OCI-LY1 (cell line): ENCODE results near the gene KRTAP1-1.

Source experiments
- H2AFZ ChIP-seq: fragments of 200-600 bp; sonication (generic), shearing (Covaris generic); 2 replicates; pipeline ENCODE4 v1.6.0; 2014; ENCODE audit warnings: antibody characterized with exemption, mild to moderate bottlenecking, low read length
- H3F3A ChIP-seq: fragments of 200-600 bp; sonication (generic), shearing (Covaris generic); 2 replicates; pipeline ENCODE4 v1.6.0; 2014; ENCODE audit warnings: mild to moderate bottlenecking, antibody characterized with exemption, low read length, moderate library complexity; ENCODE audit not compliant: insufficient read depth
- H3K27ac ChIP-seq: fragments of 200-600 bp; sonication (generic); 2 replicates; pipeline ENCODE4 v1.5.1; 2014; ENCODE audit warnings: low read length, mixed run types, mild to moderate bottlenecking, low read depth; ENCODE audit not compliant: poor library complexity, severe bottlenecking
- H3K27me3 ChIP-seq: fragments of 200-600 bp; sonication (generic); 2 replicates; pipeline ENCODE4 v1.6.0; 2014; ENCODE audit warnings: antibody characterized with exemption, mild to moderate bottlenecking, low read length, moderate library complexity; ENCODE audit not compliant: insufficient read depth
- H3K36me3 ChIP-seq: fragments of 200-600 bp; sonication (generic); 2 replicates; pipeline ENCODE4 v1.6.1; 2014; ENCODE audit warnings: mild to moderate bottlenecking, antibody characterized with exemption, low read length, moderate library complexity, mixed read lengths; ENCODE audit not compliant: insufficient read depth
- H3K4me1 ChIP-seq: fragments of 200-600 bp; sonication (generic); 2 replicates; pipeline ENCODE4 v1.5.1; 2014; ENCODE audit warnings: mild to moderate bottlenecking, low read length, moderate library complexity; ENCODE audit not compliant: insufficient read depth, severe bottlenecking
- H3K4me2 ChIP-seq: fragments of 200-600 bp; sonication (generic), shearing (Covaris generic); 2 replicates; pipeline ENCODE4 v1.6.1; 2014; ENCODE audit warnings: low read length
- H3K4me3 ChIP-seq: fragments of 200-600 bp; sonication (generic); 2 replicates; pipeline ENCODE4 v1.5.1; 2014; ENCODE audit warnings: low read length, low read depth, mild to moderate bottlenecking, mixed read lengths; ENCODE audit not compliant: poor library complexity, severe bottlenecking
- H3K79me2 ChIP-seq: fragments of 200-600 bp; shearing (Covaris generic); 2 replicates; pipeline ENCODE4 v1.6.1; 2016; ENCODE audit warnings: mixed run types, low read length, mixed read lengths; ENCODE audit not compliant: insufficient read depth
- H3K9ac ChIP-seq: fragments of 200-600 bp; sonication (generic), shearing (Covaris generic); 2 replicates; pipeline ENCODE4 v1.6.1; 2014; ENCODE audit warnings: mild to moderate bottlenecking, low read length, mixed read lengths
- H3K9me2 ChIP-seq: fragments of 200-600 bp; sonication (generic), shearing (Covaris generic); 2 replicates; pipeline ENCODE4 v1.6.1; 2014; ENCODE audit warnings: low read depth, mild to moderate bottlenecking, low read length, mixed read lengths
- H3K9me3 ChIP-seq: fragments of 200-600 bp; shearing (Covaris generic); 2 replicates; pipeline ENCODE4 v1.6.1; 2014; ENCODE audit warnings: low read length, mixed read lengths
- H4K20me1 ChIP-seq: fragments of 200-600 bp; sonication (generic), shearing (Covaris generic); 2 replicates; pipeline ENCODE4 v1.6.0; 2016; ENCODE audit warnings: mild to moderate bottlenecking, low read length; ENCODE audit not compliant: insufficient read depth
- CTCF ChIP-seq: fragments of 200-600 bp; sonication (generic), shearing (Covaris generic); IDR thresholded peaks from 2 replicates; pipeline ENCODE4 v1.5.1; 2017; ENCODE audit warnings: mild to moderate bottlenecking, antibody characterized with exemption, low read length, moderate library complexity, mixed read lengths
- EZH2 ChIP-seq: fragments of 200-600 bp; sonication (generic), shearing (Covaris generic); IDR thresholded peaks from 2 replicates; pipeline ENCODE4 v1.8.0; 2017; ENCODE audit warnings: borderline replicate concordance, mixed run types, mild to moderate bottlenecking, antibody characterized with exemption, low read length, moderate library complexity, mixed read lengths

The KRTAP1-1 gene

GRCh38 chr17:41009936-41010335 is 31.3 kb downstream of the KRTAP1-1 start:
- TF ChIP-seq EZH2 (no peak), CTCF (no peak)
- no peaks in the 10 kb centered on the region for H3K36me3 ChIP-seq
- no peak overlapping the region for H3K4me2 ChIP-seq

DNA sequence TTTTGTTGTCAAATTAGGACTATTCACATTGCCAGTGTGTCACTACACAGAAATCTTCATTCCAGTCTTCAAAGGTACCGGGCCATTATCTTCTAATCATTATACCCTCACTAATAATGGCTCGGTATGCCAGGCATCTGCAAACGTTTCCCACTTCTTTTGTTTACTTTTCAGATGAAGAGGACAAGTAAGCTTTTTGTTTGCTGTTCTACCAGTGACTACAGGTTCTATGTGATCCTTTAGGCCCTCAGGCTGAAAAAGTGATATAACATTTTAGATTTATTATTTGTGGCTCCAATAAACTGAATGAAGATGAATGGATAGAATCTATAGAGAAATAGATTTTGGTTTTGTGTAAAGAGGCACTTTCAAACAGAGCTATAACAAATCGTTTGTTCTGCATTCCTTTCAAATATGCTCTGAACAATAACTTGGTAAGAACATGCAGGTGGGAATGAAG is 31.9 kb downstream of the KRTAP1-1 start:
- no peak overlapping the region for H3K9ac ChIP-seq
- no peaks in the 10 kb centered on the region for H3K9me2 ChIP-seq
- H3K4me2 ChIP-seq, result no peak overlapping the region
- H3K36me3 ChIP-seq, result no peaks in the 10 kb centered on the region
- H2AFZ ChIP-seq, result no peak overlapping the region
- H3K27ac ChIP-seq, result no peak overlapping the region
- no peaks in the 10 kb centered on the region for H3K4me1 ChIP-seq
- H3K27me3 ChIP-seq, result no peaks in the 10 kb centered on the region; the same call in 1 of the 2 replicates
- TF ChIP-seq EZH2, result no peak
- TF ChIP-seq CTCF, result no peak
- no peaks in the 10 kb centered on the region for H3K79me2 ChIP-seq
- H3K4me3 ChIP-seq, result no peak overlapping the region
- H3F3A ChIP-seq, result no peaks in the 10 kb centered on the region
- H4K20me1 ChIP-seq, result no peaks in the 10 kb centered on the region
- no peaks in the 10 kb centered on the region for H3K9me3 ChIP-seq

More at GRCh38 chr17:41009936-41010335, 31.3 kb downstream of the KRTAP1-1 start:
- Histone ChIP-seq H3K79me2 (no peaks in the 10 kb centered on the region), H2AFZ (no peak overlapping the region), H3K4me1 (no peaks in the 10 kb centered on the region), H3K27me3 (no peaks in the 10 kb centered on the region; the same call in 1 of the 2 replicates), H3K9me2 (no peaks in the 10 kb centered on the region), H3K4me3 (no peak overlapping the region), H4K20me1 (no peaks in the 10 kb centered on the region), H3K9me3 (no peaks in the 10 kb centered on the region), H3F3A (no peaks in the 10 kb centered on the region), H3K9ac (no peak overlapping the region), H3K27ac (no peak overlapping the region)

- no peaks in the 10 kb centered on the region for H3K9me2 ChIP-seq
- TF ChIP-seq EZH2 (no peak), CTCF (no peak)
- no peak within 1 kb of the TSS for H3K27ac ChIP-seq
- H3K36me3 ChIP-seq, result no peaks in the 10 kb centered on the region
- no peak within 1 kb of the TSS for H3K4me2 ChIP-seq
- H3F3A ChIP-seq, result no peaks in the 10 kb centered on the region
- H3K4me1 ChIP-seq, result no peaks in the 10 kb centered on the region
- H3K9ac ChIP-seq, result no peak within 1 kb of the TSS
- H3K9me3 ChIP-seq, result no peaks in the 10 kb centered on the region
- H3K79me2 ChIP-seq, result no peaks in the 10 kb centered on the region
- H3K27me3 ChIP-seq, result no peaks in the 10 kb centered on the region; the same call in 1 of the 2 replicates
- H4K20me1 ChIP-seq, result no peaks in the 10 kb centered on the region
- H2AFZ ChIP-seq, result no peak within 1 kb of the TSS
- H3K4me3 ChIP-seq, result no peak within 1 kb of the TSS
Measured at GRCh38 chr17:41008811-41009210, 32.4 kb downstream of the KRTAP1-1 start, which contains the start of gene KRTAP3-1. Gene KRTAP3-1 (minus strand): TSS chr17:41009128. CDS start chr17:41009074, 54 bp downstream.
